HG03520 (cell line): ENCODE results near the gene MARCHF10.

Experiments used
- ATAC-seq: cut with Tn5 transposase; IDR thresholded peaks from one replicate; pipeline ENCODE4 v1.9.1; 2021; ENCODE audit warnings: mild to moderate bottlenecking, moderate library complexity; ENCODE audit not compliant: unreplicated experiment

Gene MARCHF10

DNA sequence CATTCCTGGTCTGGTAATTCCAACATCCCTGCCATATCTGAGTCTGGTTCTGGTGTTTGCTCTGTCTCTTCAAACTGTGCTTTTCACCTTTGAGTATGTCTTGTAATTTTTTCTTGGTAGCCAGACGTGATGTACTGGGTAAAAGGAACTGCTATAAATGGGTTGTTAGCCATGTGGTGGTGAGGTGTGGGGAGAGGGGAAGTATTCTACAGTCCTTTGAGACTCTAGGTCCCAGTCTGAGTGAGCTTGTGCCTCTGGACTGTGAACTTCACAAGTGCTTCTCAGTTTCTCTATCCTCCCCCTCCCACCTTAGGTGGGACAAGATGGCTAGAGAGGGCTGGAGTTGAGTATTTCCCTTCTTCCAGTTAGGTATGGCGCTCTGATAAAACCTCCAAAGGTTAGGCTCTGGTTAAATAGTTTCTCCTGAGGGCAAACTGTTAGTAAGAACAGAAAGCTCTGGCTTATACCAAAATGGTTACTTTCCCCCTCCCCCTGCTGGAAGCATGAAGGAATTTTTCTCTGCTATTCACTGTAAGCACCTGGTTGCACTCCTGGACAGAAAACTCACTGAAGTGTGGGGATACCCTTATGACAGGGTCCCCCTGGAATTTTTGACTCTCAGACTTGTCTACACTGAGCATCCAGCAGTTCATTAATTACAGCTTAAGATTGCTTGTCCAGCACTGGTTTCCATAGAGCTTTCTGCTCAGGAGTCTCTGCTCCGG lies 87.8 kb downstream of the MARCHF10 start:
- no peak for ATAC-seq

DNA sequence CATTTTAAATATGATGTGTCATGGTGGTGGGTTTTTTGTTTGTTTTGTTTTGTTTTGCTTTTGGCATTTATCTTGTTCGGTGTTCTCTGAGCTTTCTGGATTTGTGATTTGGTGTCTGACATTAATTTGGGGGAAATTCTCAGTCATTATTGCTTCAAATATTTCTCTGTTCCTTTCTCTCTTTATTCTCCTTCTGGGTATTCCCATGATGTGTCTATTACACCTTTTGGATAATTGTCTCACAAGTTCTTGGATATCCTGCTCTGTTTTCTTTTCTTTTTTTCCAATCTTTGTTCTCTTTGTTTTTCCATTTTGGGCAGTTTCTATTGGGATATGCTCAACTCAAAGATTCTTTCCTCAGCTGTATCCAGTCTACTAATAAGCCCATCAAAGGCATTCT lies 88.5 kb downstream of the MARCHF10 start:
- no peak for ATAC-seq

- no peak for ATAC-seq
Measured at GRCh38 chr17:62718429-62718828, 89.7 kb downstream of the MARCHF10 start.

- ATAC-seq, result no peak
Measured at GRCh38 chr17:62717889-62718288, 90.2 kb downstream of the MARCHF10 start.

DNA sequence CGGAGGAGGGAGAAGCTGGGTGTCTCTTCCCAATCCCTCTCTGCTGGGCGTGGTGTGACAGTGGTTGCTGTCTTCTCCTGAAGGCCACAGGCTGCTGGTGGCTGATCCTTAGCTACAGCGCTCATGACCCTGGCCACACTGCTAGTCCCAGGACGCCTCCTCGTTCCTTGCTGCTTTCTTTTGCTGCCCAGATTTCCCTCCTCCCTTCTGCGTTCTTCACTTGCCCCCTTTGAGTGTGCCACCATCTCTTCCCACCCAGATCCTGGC lies 90.6 kb downstream of the MARCHF10 start:
- ATAC-seq, result no peak

GRCh38 chr17:62716834-62717588 lies 91.1 kb downstream of the MARCHF10 start:
- ATAC-seq, result no peak

GRCh38 chr17:62715882-62716390 lies 92.2 kb downstream of the MARCHF10 start:
- no peak for ATAC-seq

GRCh38 chr17:62714016-62714777 lies 93.9 kb downstream of the MARCHF10 start:
- ATAC-seq, result no peak

GRCh38 chr17:62713086-62713881 lies 94.8 kb downstream of the MARCHF10 start:
- ATAC-seq, result no peak

- ATAC-seq, result no peak
Measured at GRCh38 chr17:62712171-62712581, 95.9 kb downstream of the MARCHF10 start.

- no peak for ATAC-seq
Measured at GRCh38 chr17:62708587-62708986, 99.5 kb downstream of the MARCHF10 start.

DNA sequence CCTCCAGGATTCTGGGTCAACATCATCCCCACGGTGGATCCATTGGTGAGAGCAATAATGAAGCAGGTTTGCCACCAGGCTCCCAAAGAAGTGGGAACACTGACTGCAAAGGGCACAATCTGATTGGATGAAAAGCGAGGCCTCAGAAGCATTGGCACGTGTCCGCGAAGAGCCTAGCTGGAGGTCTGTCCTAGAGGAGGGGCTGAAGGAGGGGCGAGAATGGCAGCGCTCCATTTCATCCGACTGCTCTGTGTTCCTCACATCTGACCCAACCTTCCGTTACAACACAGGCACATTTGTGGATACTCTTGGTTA lies 100.7 kb downstream of the MARCHF10 start:
- no peak for ATAC-seq

- no peak for ATAC-seq
Measured at GRCh38 chr17:62706598-62707424, 101.3 kb downstream of the MARCHF10 start.

GRCh38 chr17:62705778-62706597 lies 102.1 kb downstream of the MARCHF10 start:
- ATAC-seq, result no peak

DNA sequence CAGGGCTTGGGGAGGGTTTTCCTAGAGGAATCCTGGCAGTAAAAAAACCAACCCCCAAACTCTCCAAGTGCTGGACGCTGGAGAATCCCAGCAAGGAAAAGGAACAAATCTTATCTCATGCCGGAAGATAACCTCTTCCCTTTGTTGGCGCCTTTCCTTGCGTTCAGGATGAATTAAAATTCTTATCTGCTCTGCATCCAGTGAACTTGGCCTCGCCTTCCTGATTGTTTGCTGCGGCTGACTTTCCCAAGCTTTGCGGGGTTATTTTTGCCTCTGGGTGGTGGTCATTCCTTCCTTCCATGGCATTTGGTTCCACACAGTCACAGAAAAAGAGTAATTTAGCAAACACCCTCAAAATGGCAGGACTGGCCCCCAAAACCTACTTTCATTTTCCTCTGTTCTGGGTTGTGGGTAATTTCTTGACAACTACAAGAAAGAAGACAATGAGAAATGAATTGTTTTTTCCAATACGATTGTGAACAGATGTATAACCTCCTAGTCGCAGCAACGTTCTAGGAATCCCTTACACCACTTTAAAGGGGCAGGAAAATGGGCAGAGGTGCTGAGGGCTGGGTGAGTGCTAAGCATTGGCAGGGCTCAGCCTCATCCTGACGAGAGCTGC lies 102.8 kb downstream of the MARCHF10 start:
- no peak for ATAC-seq

GRCh38 chr17:62704381-62704971 lies 103.6 kb downstream of the MARCHF10 start:
- ATAC-seq, result peak; percentile 5

DNA sequence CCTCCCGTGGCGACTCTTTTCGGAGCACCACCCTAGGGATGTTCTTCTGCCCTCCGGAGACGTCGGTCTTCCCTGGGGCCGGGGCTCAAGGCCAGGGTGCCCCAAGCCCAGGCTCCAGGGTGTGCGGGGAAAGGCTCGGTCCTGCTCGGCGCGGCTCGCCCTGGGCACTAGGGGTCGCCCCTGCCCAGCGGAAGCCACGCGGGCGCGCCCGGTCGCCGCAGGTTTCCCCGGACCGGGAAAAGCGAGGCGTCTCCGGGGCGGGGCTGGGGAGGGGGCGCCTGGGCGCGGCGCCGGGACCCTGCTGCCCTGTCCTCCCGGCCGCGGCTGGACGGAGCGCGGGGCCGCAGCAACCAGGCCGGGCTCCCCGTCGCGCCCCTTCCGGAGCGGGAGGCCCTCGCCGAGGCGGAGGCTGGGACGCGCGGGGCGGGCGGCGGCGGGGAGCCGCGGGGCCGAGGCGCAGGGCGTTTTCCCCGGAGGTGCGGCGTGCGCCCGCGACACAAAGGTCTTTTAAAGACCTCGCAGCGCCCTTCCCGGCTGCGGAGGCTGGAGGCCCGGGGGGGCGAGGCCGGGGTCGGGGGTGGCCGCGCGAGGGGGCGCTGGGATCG lies 104.2 kb downstream of the MARCHF10 start:
- ATAC-seq, result peak; percentile 84

- ATAC-seq, result no peak
Measured at GRCh38 chr17:62703261-62703775, 104.8 kb downstream of the MARCHF10 start.
